ENCODE results near the gene SMG6.
A peak's percentile ranks its signal among the peaks of the same experiment; 100 is the strongest.

SMG6 gene

GRCh38 chr17:2070241-2071023 is 233.2 kb downstream of the SMG6 start:
- no peak for DNase-seq

GRCh38 chr17:2068519-2069051 is 235.0 kb downstream of the SMG6 start:
- DNase-seq, result no peak

GRCh38 chr17:2068031-2068518 is 235.5 kb downstream of the SMG6 start:
- no peak for DNase-seq

GRCh38 chr17:2067608-2068024 is 236.0 kb downstream of the SMG6 start:
- DNase-seq, result no peak

- DNase-seq, result no peak
Measured at GRCh38 chr17:2067048-2067561, 236.5 kb downstream of the SMG6 start.

GRCh38 chr17:2065949-2066400 is 237.6 kb downstream of the SMG6 start:
- no peak for DNase-seq

GRCh38 chr17:2064980-2065785 is 238.4 kb downstream of the SMG6 start:
- no peak for DNase-seq

GRCh38 chr17:2064520-2064971 is 239.0 kb downstream of the SMG6 start:
- DNase-seq, result no peak

- DNase-seq, result no peak
Measured at GRCh38 chr17:2064147-2064489, 239.5 kb downstream of the SMG6 start.

- DNase-seq, result no peak
Measured at GRCh38 chr17:2063261-2064146, 240.1 kb downstream of the SMG6 start.

- DNase-seq, result no peak
Measured at GRCh38 chr17:2062571-2063183, 240.9 kb downstream of the SMG6 start.

GRCh38 chr17:2061441-2061958 is 242.1 kb downstream of the SMG6 start:
- DNase-seq, result no peak

- no peak for DNase-seq
Measured at GRCh38 chr17:2060681-2061440, 242.7 kb downstream of the SMG6 start.

GRCh38 chr17:2060385-2060658 is 243.3 kb downstream of the SMG6 start:
- no peak for DNase-seq

GRCh38 chr17:2059547-2060384 is 243.8 kb downstream of the SMG6 start:
- no peak for DNase-seq

- DNase-seq, result peak; percentile 64
Measured at GRCh38 chr17:2058586-2059546, 244.7 kb downstream of the SMG6 start.

- no peak for DNase-seq
Measured at GRCh38 chr17:2057760-2058585, 245.6 kb downstream of the SMG6 start.

Data from T-helper 9 cell (primary cell).